SU-DHL-6 (cell line): ENCODE results near the gene GNAI2.

Experiments used
- H2AFZ ChIP-seq: fragments of 200-600 bp; sonication (generic); 2 replicates; pipeline ENCODE4 v1.6.1; 2014; ENCODE audit warnings: low read depth, mild to moderate bottlenecking, moderate library complexity, mixed read lengths, antibody characterized with exemption, low read length; ENCODE audit not compliant: severe bottlenecking
- H3F3A ChIP-seq: fragments of 200-600 bp; shearing (Covaris generic); 2 replicates; pipeline ENCODE4 v1.6.0; 2016; ENCODE audit warnings: antibody characterized with exemption, mild to moderate bottlenecking; ENCODE audit not compliant: insufficient read depth
- H3K27ac ChIP-seq: fragments of 200-600 bp; sonication (generic); 2 replicates; pipeline ENCODE4 v1.5.1; 2016; ENCODE audit warnings: low read depth, mild to moderate bottlenecking, low read length, moderate library complexity, mixed read lengths
- H3K27me3 ChIP-seq: fragments of 200-600 bp; sonication (generic), shearing (Covaris generic); 2 replicates; pipeline ENCODE4 v1.6.0; 2014; ENCODE audit warnings: mild to moderate bottlenecking, low read length
- H3K36me3 ChIP-seq: fragments of 200-600 bp; sonication (generic); 2 replicates; pipeline ENCODE4 v1.6.1; 2014; ENCODE audit warnings: mild to moderate bottlenecking, low read length, mixed read lengths
- H3K4me2 ChIP-seq: fragments of 300-600, 200-600 bp; shearing (Covaris generic), sonication (generic); 2 replicates; pipeline ENCODE4 v1.6.0; 2014; ENCODE audit warnings: low read length, low read depth, mild to moderate bottlenecking; ENCODE audit not compliant: poor library complexity, severe bottlenecking
- H3K4me3 ChIP-seq: fragments of 200-600 bp; sonication (generic); 2 replicates; pipeline ENCODE4 v1.5.1; 2014; ENCODE audit warnings: antibody characterized with exemption, low read length, mild to moderate bottlenecking, mixed read lengths; ENCODE audit not compliant: insufficient read depth, poor library complexity, severe bottlenecking
- H3K79me2 ChIP-seq: fragments of 200-600 bp; sonication (generic); 2 replicates; pipeline ENCODE4 v1.6.1; 2014; ENCODE audit warnings: mild to moderate bottlenecking, low read length, moderate library complexity; ENCODE audit not compliant: insufficient read depth
- H3K9ac ChIP-seq: fragments of 200-600 bp; sonication (generic); 2 replicates; pipeline ENCODE4 v1.7.0; 2014; ENCODE audit warnings: mild to moderate bottlenecking, low read length
- H3K9me2 ChIP-seq: fragments of 200-600 bp; sonication (generic); replicated peaks from 2 replicates; pipeline ENCODE4 v1.6.1; 2014; ENCODE audit warnings: low read length; ENCODE audit not compliant: insufficient read depth
- H3K9me3 ChIP-seq: fragments of 200-600 bp; sonication (generic); 2 replicates; pipeline ENCODE4 v1.6.1; 2014; ENCODE audit warnings: low read length, mixed read lengths; ENCODE audit not compliant: insufficient read depth
- H4K20me1 ChIP-seq: fragments of 200-600 bp; sonication (generic); 2 replicates; pipeline ENCODE4 v1.6.1; 2014; ENCODE audit warnings: low read depth, mild to moderate bottlenecking, antibody characterized with exemption, low read length, moderate library complexity, mixed read lengths
- EZH2phosphoT487 ChIP-seq: fragments of 200-600 bp; sonication (generic), shearing (Covaris generic); conservative IDR thresholded peaks from 2 replicates; pipeline ENCODE4 v1.6.1; 2018; ENCODE audit warnings: mild to moderate bottlenecking, antibody characterized with exemption, low read length, moderate library complexity, mixed read lengths
- TF ChIP-seq, protein P1 (sequence below): fragments of 200-600 bp; sonication (generic); IDR thresholded peaks from one replicate; pipeline ENCODE4 v1.5.1; 2017; ENCODE audit warnings: antibody characterized with exemption, mild to moderate bottlenecking, low read length, moderate library complexity; ENCODE audit not compliant: insufficient read depth, poor library complexity, severe bottlenecking

GNAI2 gene

DNA sequence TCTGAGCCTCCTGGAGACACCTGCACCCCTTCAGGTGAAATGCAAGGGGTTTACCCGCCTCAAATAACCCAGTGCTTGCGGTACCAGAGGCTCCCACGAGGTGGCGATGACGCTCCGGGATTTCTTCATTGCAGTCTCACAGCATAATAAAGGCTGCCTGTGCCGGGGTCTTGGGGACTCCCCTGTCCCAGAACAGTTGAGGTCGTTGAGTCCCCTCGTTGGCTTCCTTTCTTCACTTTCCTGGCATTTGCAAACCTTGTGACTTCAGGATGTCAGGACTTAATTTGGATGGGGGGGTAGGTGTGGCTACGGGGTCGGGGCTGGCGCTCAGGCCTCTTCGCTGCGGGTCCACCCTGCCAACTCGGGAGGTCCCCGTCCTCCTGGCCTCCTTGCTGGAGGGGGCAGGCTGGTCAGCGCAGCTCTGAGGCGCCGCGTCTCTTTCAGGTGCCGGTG, 43.3 kb upstream of the GNAI2 start:
- no peak for TF ChIP-seq EZH2phosphoT487
- TF ChIP-seq, protein P1, sequence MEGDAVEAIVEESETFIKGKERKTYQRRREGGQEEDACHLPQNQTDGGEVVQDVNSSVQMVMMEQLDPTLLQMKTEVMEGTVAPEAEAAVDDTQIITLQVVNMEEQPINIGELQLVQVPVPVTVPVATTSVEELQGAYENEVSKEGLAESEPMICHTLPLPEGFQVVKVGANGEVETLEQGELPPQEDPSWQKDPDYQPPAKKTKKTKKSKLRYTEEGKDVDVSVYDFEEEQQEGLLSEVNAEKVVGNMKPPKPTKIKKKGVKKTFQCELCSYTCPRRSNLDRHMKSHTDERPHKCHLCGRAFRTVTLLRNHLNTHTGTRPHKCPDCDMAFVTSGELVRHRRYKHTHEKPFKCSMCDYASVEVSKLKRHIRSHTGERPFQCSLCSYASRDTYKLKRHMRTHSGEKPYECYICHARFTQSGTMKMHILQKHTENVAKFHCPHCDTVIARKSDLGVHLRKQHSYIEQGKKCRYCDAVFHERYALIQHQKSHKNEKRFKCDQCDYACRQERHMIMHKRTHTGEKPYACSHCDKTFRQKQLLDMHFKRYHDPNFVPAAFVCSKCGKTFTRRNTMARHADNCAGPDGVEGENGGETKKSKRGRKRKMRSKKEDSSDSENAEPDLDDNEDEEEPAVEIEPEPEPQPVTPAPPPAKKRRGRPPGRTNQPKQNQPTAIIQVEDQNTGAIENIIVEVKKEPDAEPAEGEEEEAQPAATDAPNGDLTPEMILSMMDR: peak; percentile 83
- H3K27me3 ChIP-seq: no peaks in the 10 kb centered on the region
- no peaks in the 10 kb centered on the region for H3K79me2 ChIP-seq
- H2AFZ ChIP-seq: no peak overlapping the region
- no peaks in the 10 kb centered on the region for H4K20me1 ChIP-seq
- no peak overlapping the region for H3K27ac ChIP-seq
- H3K4me2 ChIP-seq: no peak overlapping the region
- H3K9ac ChIP-seq: no peak overlapping the region
- no peak overlapping the region for H3K4me3 ChIP-seq
- H3F3A ChIP-seq: no peaks in the 10 kb centered on the region
- no peaks in the 10 kb centered on the region for H3K9me2 ChIP-seq
- no peaks in the 10 kb centered on the region for H3K36me3 ChIP-seq
- H3K9me3 ChIP-seq: no peaks in the 10 kb centered on the region

DNA sequence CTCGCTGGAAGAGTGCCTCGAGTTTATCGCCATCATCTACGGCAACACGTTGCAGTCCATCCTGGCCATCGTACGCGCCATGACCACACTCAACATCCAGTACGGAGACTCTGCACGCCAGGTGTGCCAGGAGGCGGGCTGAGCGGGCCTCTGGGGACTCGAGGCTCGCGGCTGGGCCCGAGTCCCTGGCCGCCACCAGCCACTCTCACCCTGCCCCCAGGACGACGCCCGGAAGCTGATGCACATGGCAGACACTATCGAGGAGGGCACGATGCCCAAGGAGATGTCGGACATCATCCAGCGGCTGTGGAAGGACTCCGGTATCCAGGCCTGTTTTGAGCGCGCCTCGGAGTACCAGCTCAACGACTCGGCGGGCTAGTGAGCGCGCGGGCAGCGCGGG, 42.7 kb upstream of the GNAI2 start:
- no peaks in the 10 kb centered on the region for H3K9me3 ChIP-seq
- no peaks in the 10 kb centered on the region for H3K9me2 ChIP-seq
- no peak overlapping the region for H2AFZ ChIP-seq
- no peak overlapping the region for H3K27ac ChIP-seq
- TF ChIP-seq EZH2phosphoT487: no peak
- TF ChIP-seq, protein P1: no peak
- no peak overlapping the region for H3K4me3 ChIP-seq
- H3K36me3 ChIP-seq: no peaks in the 10 kb centered on the region
- no peaks in the 10 kb centered on the region for H4K20me1 ChIP-seq
- H3F3A ChIP-seq: no peaks in the 10 kb centered on the region
- no peak overlapping the region for H3K9ac ChIP-seq
- H3K4me2 ChIP-seq: no peak overlapping the region
- H3K27me3 ChIP-seq: no peaks in the 10 kb centered on the region
- no peaks in the 10 kb centered on the region for H3K79me2 ChIP-seq

DNA sequence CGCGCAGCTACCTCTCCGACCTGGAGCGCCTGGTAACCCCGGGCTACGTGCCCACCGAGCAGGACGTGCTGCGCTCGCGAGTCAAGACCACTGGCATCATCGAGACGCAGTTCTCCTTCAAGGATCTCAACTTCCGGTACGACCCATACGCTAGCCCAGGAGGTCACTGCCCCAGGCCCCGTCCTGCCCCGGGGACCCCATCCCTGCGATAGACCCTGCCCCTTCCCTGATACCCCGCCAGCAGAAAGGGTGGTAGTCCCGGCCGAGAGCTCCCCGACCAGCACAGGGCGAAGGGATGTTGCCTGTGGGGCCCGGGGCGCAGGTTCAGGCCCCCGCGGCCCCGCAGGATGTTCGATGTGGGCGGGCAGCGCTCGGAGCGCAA, 42.3 kb upstream of the GNAI2 start:
- TF ChIP-seq, protein P1: no peak
- no peak for TF ChIP-seq EZH2phosphoT487
- H3K27ac ChIP-seq: no peak overlapping the region
- H3K36me3 ChIP-seq: no peaks in the 10 kb centered on the region
- no peak overlapping the region for H2AFZ ChIP-seq
- no peak overlapping the region for H3K4me2 ChIP-seq
- no peaks in the 10 kb centered on the region for H4K20me1 ChIP-seq
- H3K79me2 ChIP-seq: no peaks in the 10 kb centered on the region
- no peaks in the 10 kb centered on the region for H3K27me3 ChIP-seq
- H3F3A ChIP-seq: no peaks in the 10 kb centered on the region
- H3K9me2 ChIP-seq: no peaks in the 10 kb centered on the region
- no peak overlapping the region for H3K9ac ChIP-seq
- H3K4me3 ChIP-seq: no peak overlapping the region
- H3K9me3 ChIP-seq: no peaks in the 10 kb centered on the region
